Kidney (tissue), 14 donors: ENCODE results near the gene BEND5. TPM values are rescaled to one million over a fixed set of nuclear protein-coding genes. Genes with fewer than 3 reads are reported as not detected.

ENCODE experiments used
- DNase-seq, 5 donors: peaks; one replicate each; pipeline ENCODE4 v3.0.0-alpha.2; 2013 to 2020
- FAIRE-seq: peaks from 2 replicates; lab custom pipeline; 2012; peaks lifted over from hg19 to GRCh38; lab: Jason Lieb, UNC
- H3K27ac ChIP-seq, 2 donors: one replicate each; pipeline ENCODE4 v1.7.0; 2013; ENCODE audit warnings: low read depth in 2 of 2, low read length in 2 of 2, inconsistent platforms in 1 of 2
- H3K27me3 ChIP-seq: one replicate; pipeline ENCODE4 v1.7.1; 2013; ENCODE audit warnings: low read length, inconsistent platforms; ENCODE audit not compliant: control insufficient read depth, insufficient read depth
- H3K36me3 ChIP-seq, 3 donors: one replicate each; pipeline versions ENCODE4 v1.7.0 to v1.7.1; 2013; ENCODE audit warnings: low read length in 3 of 3, control low read depth in 1 of 3, inconsistent platforms in 1 of 3; ENCODE audit not compliant: insufficient read depth in 3 of 3, control insufficient read depth in 2 of 3
- H3K4me1 ChIP-seq, 3 donors: one replicate each; pipeline versions ENCODE4 v1.7.0 to v1.7.1; 2013; ENCODE audit warnings: low read length in 3 of 3, inconsistent platforms in 1 of 3, low read depth in 1 of 3; ENCODE audit not compliant: control insufficient read depth in 2 of 3, insufficient read depth in 2 of 3
- H3K4me3 ChIP-seq, 3 donors: one replicate each; pipeline versions ENCODE4 v1.7.0 to v1.8.1; 2013; ENCODE audit warnings: low read length in 3 of 3, control low read depth in 1 of 3, inconsistent platforms in 1 of 3
- H3K9ac ChIP-seq, 3 donors: one replicate each; pipeline versions ENCODE4 v1.7.0 to v1.7.1; 2013; ENCODE audit warnings: low read length in 3 of 3, control low read depth in 1 of 3, inconsistent platforms in 1 of 3
- H3K9me3 ChIP-seq, 3 donors: one replicate each; pipeline versions ENCODE4 v1.7.0 to v1.7.1; 2013; ENCODE audit warnings: low read length in 3 of 3, control low read depth in 1 of 3, inconsistent platforms in 1 of 3; ENCODE audit not compliant: control insufficient read depth in 2 of 3, insufficient read depth in 1 of 3
- CTCF ChIP-seq: IDR thresholded peaks from 3 replicates; pipeline ENCODE4 v1.5.1; 2012; ENCODE audit warnings: mild to moderate bottlenecking, moderate library complexity, borderline replicate concordance; ENCODE audit not compliant: insufficient read depth; ENCODE audit errors: extremely low read depth
- intact Hi-C: fragments of 100-400 bp; cut with DNase I; formaldehyde crosslinking; loops from one replicate; pipeline ENCODE4 v1.11.1; 2022
- polyA plus RNA-seq: library from polyadenylated mRNA; stranded (reverse); fragments of 350-450 nt; fragmentation: Illumina TruSeq; extraction: RNeasy Lipid Tissue Mini Kit (QIAGEN cat#74804); gene quantifications from one replicate; pipeline ENCODE4 v1.2.3, GENCODE V29; 2014; ENCODE audit warnings: low read depth, low replicate concordance; ENCODE audit not compliant: insufficient read depth
- total RNA-seq: library from RNA; stranded (reverse); fragmentation: NEBNext Ultra II Directional; extraction: Animal tissue kit (Norgen Biotek cat#: 25700); gene quantifications from one replicate; pipeline ENCODE4 v1.2.1, GENCODE V29; 2021
- donor health status: control.
- donor health status: control.
- donor health status: control.
- donor health status: control.
- donor health status: control.
- donor health status: DM: yes; HTN: yes; CAD: no.
- donor health status: Normal renal cell carcinoma (clear cell type).

Gene BEND5
- total and polyA plus RNA-seq, 2 donors from 2014 or later = 11.6 to 27.1 TPM

GRCh38 chr1:48710318-48710717 lies 66.4 kb downstream of the BEND5 start:
- no peak for FAIRE-seq
- H3K9ac ChIP-seq = no peak overlapping the region
- DNase-seq = no peak
- H3K36me3 ChIP-seq = no peaks in the 10 kb centered on the region
- no peaks in the 10 kb centered on the region for H3K27me3 ChIP-seq
- H3K4me3 ChIP-seq = no peak overlapping the region
- TF ChIP-seq CTCF = no peak
- no peak overlapping the region for H3K27ac ChIP-seq
- no peaks in the 10 kb centered on the region for H3K9me3 ChIP-seq
- intact Hi-C loops = no loop called here
- H3K4me1 ChIP-seq = no peaks in the 10 kb centered on the region

GRCh38 chr1:48704736-48705135 lies 72.0 kb downstream of the BEND5 start:
- no peaks in the 10 kb centered on the region for H3K36me3 ChIP-seq
- no peaks in the 10 kb centered on the region for H3K27me3 ChIP-seq
- H3K4me3 ChIP-seq = no peak overlapping the region
- no peak overlapping the region for H3K27ac ChIP-seq
- no peak for DNase-seq
- intact Hi-C loops = no loop called here
- no peak for TF ChIP-seq CTCF
- H3K4me1 ChIP-seq = peaks cover 0 to 19% (median 7%) of the 10 kb centered on the region in 3 donors
- H3K9me3 ChIP-seq = no peaks in the 10 kb centered on the region
- no peak for FAIRE-seq
- no peak overlapping the region for H3K9ac ChIP-seq

GRCh38 chr1:48701445-48701844 lies 75.2 kb downstream of the BEND5 start:
- peak; percentile 94 for FAIRE-seq
- Histone ChIP-seq H3K27me3 (no peaks in the 10 kb centered on the region), H3K4me3 (peak overlapping the region in 1 of 3 donors; percentile 8), H3K4me1 (peaks cover 0 to 23% (median 12%) of the 10 kb centered on the region in 3 donors), H3K27ac (peak overlapping the region in 1 of 2 donors; percentile 57), H3K9me3 (no peaks in the 10 kb centered on the region), H3K9ac (no peak overlapping the region), H3K36me3 (no peaks in the 10 kb centered on the region)
- intact Hi-C loops = no loop called here
- peak in 2 of 5 donors; percentile 24 to 46 for DNase-seq
- no peak for TF ChIP-seq CTCF
